ENCODE results near the gene HOXC5.

DNA sequence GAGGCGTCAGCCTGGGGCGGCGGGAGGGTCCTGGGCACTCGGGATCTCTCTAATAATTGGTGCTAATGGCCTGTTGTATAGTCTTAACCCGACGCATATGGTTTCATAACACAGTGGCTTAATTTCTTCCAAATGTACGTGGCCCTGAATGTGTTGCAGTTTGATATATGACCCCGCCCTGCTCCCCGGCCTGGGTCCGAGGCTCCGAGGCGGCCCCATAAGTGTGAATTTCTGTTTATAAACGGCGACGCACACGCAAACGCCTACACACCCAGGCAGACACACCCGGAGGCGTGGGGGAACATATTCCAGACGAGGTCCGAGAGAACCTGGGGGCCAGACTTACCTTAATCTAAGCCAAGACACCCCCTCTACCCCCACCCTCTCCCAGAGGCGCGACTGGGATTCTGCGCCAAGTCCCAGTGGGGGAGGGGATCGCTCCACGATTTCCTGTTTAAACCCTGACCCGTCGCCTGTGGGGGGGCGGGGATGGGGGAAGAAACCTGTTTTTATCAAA, 14.3 kb upstream of the HOXC5 start:
- no peak for TF ChIP-seq CTCF (IDR thresholded peaks at IDR 0.05; ENCODE audit: insufficient read depth, low read depth, low read length)
- no peak for TF ChIP-seq EZH2 (IDR thresholded peaks at IDR 0.05; ENCODE audit: insufficient read depth, low read length)
